HG02885 (cell line): Measurements from ENCODE around the gene GNPDA1.

ENCODE experiments used
- ATAC-seq: cut with Tn5 transposase; IDR thresholded peaks from one replicate; pipeline ENCODE4 v1.9.1; 2021; ENCODE audit warnings: mild to moderate bottlenecking; ENCODE audit not compliant: unreplicated experiment, poor library complexity

GNPDA1 gene

GRCh38 chr5:141997358-141997960, 15.4 kb downstream of the GNPDA1 start:
- no peak for ATAC-seq

- no peak for ATAC-seq
These were observed 17.2 kb downstream of the GNPDA1 start for GRCh38 chr5:141995656-141996055.

- ATAC-seq = no peak
These were observed 18.2 kb downstream of the GNPDA1 start for GRCh38 chr5:141994511-141995136.

GRCh38 chr5:141992349-141992963, 20.4 kb downstream of the GNPDA1 start:
- peak; percentile 60 for ATAC-seq

- no peak for ATAC-seq
These were observed 23.1 kb downstream of the GNPDA1 start for GRCh38 chr5:141989720-141990119.

GRCh38 chr5:141986072-141986471, 26.8 kb downstream of the GNPDA1 start:
- ATAC-seq = no peak

GRCh38 chr5:141982626-141983025, 30.2 kb downstream of the GNPDA1 start:
- no peak for ATAC-seq

GRCh38 chr5:141978389-141978788, 34.4 kb downstream of the GNPDA1 start:
- ATAC-seq = no peak

GRCh38 chr5:141976176-141976575, 36.7 kb downstream of the GNPDA1 start:
- no peak for ATAC-seq

GRCh38 chr5:141973871-141974595, 38.8 kb downstream of the GNPDA1 start:
- no peak for ATAC-seq

- ATAC-seq = peak; percentile 66
These were observed 42.8 kb downstream of the GNPDA1 start for GRCh38 chr5:141969783-141970771.

GRCh38 chr5:141968914-141969608, 43.8 kb downstream of the GNPDA1 start, which contains the start of gene RNF14:
Gene RNF14, plus strand, starts transcription at chr5:141969105. Its CDS starts 4,484 bp downstream, at chr5:141973589.
- ATAC-seq = peak; percentile 92

- no peak for ATAC-seq
These were observed 45.9 kb downstream of the GNPDA1 start for GRCh38 chr5:141966963-141967333.

- no peak for ATAC-seq
These were observed 46.4 kb downstream of the GNPDA1 start for GRCh38 chr5:141966275-141966962.

GRCh38 chr5:141965071-141965470, 47.8 kb downstream of the GNPDA1 start:
- no peak for ATAC-seq

GRCh38 chr5:141963701-141964100, 49.1 kb downstream of the GNPDA1 start:
- no peak for ATAC-seq

GRCh38 chr5:141961466-141961865, 51.4 kb downstream of the GNPDA1 start:
- ATAC-seq = no peak

- ATAC-seq = peak; percentile 96
These were observed 52.1 kb downstream of the GNPDA1 start for GRCh38 chr5:141960449-141961323.
